ENCODE data around the gene MTFMT. TPM values are rescaled to one million over a fixed set of nuclear protein-coding genes. Genes with fewer than 3 reads are reported as not detected.

Gene MTFMT
- total RNA-seq, 1 donor = 30.7 TPM

DNA sequence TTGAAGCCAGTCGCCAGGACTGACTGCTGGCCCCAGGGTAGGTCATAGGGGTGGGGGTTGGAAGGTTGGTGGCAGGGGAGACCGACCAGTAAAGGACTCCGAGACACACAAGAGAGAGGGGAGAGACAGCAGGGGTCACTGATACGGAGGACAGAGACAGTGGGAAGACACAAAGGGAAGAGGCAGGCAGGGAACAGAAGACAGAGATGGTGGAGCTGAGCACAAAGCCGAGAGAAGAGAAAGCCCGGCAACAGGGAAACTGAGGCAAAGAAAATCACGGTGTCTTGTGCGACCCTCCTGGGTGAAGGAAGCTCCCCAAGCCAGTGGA, 37.8 kb upstream of the MTFMT start:
- peak overlapping the region; percentile 38 for H3K4me3 ChIP-seq (ENCODE audit: low read depth, low read length)
- DNase-seq (ENCODE audit: low read depth) = no peak
- TF ChIP-seq, protein P1, sequence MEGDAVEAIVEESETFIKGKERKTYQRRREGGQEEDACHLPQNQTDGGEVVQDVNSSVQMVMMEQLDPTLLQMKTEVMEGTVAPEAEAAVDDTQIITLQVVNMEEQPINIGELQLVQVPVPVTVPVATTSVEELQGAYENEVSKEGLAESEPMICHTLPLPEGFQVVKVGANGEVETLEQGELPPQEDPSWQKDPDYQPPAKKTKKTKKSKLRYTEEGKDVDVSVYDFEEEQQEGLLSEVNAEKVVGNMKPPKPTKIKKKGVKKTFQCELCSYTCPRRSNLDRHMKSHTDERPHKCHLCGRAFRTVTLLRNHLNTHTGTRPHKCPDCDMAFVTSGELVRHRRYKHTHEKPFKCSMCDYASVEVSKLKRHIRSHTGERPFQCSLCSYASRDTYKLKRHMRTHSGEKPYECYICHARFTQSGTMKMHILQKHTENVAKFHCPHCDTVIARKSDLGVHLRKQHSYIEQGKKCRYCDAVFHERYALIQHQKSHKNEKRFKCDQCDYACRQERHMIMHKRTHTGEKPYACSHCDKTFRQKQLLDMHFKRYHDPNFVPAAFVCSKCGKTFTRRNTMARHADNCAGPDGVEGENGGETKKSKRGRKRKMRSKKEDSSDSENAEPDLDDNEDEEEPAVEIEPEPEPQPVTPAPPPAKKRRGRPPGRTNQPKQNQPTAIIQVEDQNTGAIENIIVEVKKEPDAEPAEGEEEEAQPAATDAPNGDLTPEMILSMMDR (IDR thresholded peaks at IDR 0.05; ENCODE audit: insufficient read depth, low read depth, low read length) = no peak

DNA sequence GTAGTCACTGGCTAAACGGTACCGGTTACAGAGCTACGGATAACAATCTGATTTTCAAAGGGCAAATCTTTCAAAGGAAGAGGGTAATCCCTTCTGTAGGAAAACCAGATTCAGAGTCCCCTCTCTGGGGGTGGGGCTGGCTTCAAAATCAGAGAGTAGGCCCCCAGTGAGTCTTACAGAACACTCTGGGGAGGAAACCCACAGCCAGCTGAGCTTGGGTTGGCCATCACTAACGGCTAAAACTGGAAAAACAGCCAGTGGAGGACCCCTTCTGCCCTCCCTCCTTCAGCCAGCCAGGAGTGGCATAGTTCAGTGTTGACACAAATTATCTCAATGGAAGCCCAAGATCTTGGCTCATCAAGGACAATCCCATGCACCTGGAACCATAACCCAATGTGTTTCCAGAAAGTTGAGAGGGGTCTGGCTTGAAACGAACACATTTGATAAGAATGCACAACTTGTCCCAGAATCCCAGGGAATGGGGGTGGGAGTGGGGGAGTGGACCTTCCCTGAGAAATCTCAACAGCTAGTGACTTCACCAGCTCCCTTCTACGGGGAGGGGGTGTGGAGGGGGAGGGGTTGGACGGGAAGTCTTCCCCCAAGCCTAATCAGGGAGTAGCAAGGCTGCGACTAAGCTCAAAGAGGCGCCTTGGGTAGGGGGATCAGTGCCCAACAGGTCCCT, 37.3 kb upstream of the MTFMT start:
- no peak for DNase-seq (ENCODE audit: low read depth)
- H3K4me3 ChIP-seq (ENCODE audit: low read depth, low read length) = peak overlapping the region; percentile 38
- TF ChIP-seq, protein P1 (IDR thresholded peaks at IDR 0.05; ENCODE audit: insufficient read depth, low read depth, low read length) = no peak

DNA sequence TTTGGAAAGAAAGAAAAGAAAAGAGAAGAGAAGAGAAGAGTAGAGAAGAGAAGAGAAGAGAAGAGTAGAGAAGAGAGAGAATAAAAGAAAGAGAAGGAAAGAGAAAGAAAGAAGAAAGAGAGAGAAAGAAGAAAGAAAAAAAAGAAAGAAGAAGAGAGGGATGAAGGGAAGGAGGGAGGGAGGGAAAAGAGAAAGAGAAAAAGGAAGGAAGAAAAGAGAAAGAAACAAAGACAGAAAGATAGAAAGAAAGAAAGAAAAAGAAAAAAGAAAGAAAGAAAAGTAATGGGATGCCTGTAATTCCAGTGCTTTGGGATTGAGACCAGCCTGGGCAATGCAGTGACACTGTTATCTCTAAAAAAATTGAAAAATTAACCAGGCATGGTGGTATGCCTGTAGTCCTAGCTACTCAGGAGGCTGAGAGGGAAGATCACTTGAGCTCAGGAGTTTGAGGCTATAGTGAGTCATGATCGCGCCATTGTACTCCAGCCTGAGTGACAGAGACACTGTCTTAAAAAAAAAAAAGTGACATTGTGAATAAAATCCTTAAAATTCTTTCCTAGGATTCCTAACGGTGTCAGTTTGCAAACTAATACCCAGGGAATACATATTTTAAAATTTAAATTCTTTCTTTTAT, 36.7 kb upstream of the MTFMT start:
- no peak overlapping the region for H3K4me3 ChIP-seq (ENCODE audit: low read depth, low read length)
- TF ChIP-seq, protein P1 (IDR thresholded peaks at IDR 0.05; ENCODE audit: insufficient read depth, low read depth, low read length) = no peak
- no peak for DNase-seq (ENCODE audit: low read depth)

DNA sequence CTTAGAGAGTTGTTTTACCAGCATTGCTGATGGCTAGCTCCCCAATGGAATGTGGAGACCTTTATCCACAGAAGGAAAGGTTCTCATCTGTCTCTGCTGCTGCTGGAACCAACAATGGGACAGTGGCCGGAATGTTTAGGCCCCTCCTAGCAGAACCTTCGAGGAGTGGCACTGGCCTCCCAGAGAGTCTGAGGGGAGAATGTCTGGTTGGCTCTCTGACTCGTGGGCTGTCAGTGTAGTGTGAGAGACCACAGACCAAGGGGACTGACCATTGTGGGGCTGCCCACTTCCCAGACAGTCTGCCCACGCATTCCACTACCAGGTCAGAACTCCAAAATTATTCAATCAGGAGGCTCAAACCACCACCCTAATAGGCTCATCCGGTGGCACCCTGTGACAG, 33.3 kb upstream of the MTFMT start:
- no peak for DNase-seq (ENCODE audit: low read depth)
- H3K4me3 ChIP-seq (ENCODE audit: low read depth, low read length) = no peak overlapping the region
- TF ChIP-seq, protein P1 (IDR thresholded peaks at IDR 0.05; ENCODE audit: insufficient read depth, low read depth, low read length) = no peak

DNA sequence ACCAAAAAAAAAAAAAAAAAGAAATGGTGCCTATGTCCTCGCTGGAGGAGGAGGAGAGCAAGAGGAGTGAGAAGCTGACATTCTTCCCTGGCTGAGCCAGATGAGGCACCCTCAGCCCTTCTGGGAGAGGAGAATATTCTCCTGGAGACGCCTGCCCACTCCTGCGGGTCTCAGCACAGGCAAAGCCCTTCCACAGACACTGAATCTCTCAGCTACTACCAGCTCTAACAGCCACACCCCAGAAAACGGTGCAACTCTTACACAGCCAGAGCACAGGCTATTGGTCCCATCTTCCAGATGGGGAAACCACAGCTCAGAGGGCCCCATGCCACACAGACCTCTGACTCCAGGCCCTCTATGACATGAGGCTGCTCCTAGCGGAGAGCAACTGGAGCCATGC, 32.6 kb upstream of the MTFMT start:
- no peak overlapping the region for H3K4me3 ChIP-seq (ENCODE audit: low read depth, low read length)
- TF ChIP-seq, protein P1 (IDR thresholded peaks at IDR 0.05; ENCODE audit: insufficient read depth, low read depth, low read length) = no peak
- no peak for DNase-seq (ENCODE audit: low read depth)

DNA sequence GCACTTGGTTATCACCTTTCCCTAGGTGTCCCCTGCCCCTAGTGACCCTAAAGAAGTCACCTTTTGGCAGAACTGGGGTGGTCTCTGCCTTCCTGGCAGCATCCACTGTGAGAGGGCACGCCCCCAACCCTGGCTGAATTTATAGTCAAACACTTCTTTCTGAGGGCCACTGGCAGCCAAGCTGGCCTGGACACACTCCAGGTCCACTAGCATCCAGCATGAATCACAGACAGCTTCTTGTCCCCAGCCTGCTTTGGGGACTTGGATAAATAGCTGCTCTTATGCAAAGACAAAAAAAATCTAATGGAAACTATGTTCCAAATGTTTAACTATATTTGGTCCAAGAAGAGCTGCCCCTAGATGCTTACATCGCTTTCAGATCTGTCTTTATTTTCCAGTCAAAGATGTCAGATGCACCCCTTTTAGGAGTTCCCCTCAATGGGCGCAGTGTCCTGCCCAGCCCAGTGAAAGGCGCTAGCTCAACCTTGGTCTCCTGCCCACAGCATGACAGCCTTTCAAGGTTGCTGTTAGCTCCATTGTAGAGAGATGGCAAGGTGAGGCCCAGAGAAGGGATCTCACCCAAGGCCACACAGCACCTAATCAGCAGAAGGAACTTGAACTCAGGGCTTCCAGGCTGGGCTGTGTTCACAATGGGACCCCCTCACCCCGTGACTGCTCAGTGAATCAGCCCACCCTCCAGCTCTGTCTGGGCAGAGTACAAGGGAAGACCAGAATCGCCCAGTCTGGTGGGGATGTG, 31.4 kb upstream of the MTFMT start:
- no peak overlapping the region for H3K4me3 ChIP-seq (ENCODE audit: low read depth, low read length)
- no peak for DNase-seq (ENCODE audit: low read depth)
- TF ChIP-seq, protein P1 (IDR thresholded peaks at IDR 0.05; ENCODE audit: insufficient read depth, low read depth, low read length) = no peak
